Glutamatergic neuron (in vitro differentiated cells): Measurements from ENCODE around the gene PRDM10. TPM values are rescaled to one million over a fixed set of nuclear protein-coding genes. Genes with fewer than 3 reads are reported as not detected.

Experiments used
- DNase-seq: peaks from one replicate; pipeline ENCODE4 v3.0.0; 2022
- H3K27ac Mint-ChIP-seq: one replicate; pipeline ENCODE4 v1.8.0; 2020; ENCODE audit warnings: mild to moderate bottlenecking, mixed read lengths, inconsistent platforms; ENCODE audit not compliant: unreplicated experiment
- H3K27me3 Mint-ChIP-seq: one replicate; pipeline ENCODE4 v1.8.0; 2020; ENCODE audit warnings: mild to moderate bottlenecking, moderate library complexity, mixed read lengths, inconsistent platforms; ENCODE audit not compliant: unreplicated experiment
- H3K36me3 Mint-ChIP-seq: one replicate; pipeline ENCODE4 v1.8.0; 2020; ENCODE audit warnings: mild to moderate bottlenecking, mixed read lengths, inconsistent platforms; ENCODE audit not compliant: unreplicated experiment
- H3K4me1 Mint-ChIP-seq: one replicate; pipeline ENCODE4 v1.8.0; 2020; ENCODE audit warnings: mild to moderate bottlenecking, low read depth, mixed read lengths, inconsistent platforms; ENCODE audit not compliant: unreplicated experiment
- H3K4me3 Mint-ChIP-seq: one replicate; pipeline ENCODE4 v1.8.0; 2020; ENCODE audit warnings: mild to moderate bottlenecking, mixed read lengths, inconsistent platforms; ENCODE audit not compliant: unreplicated experiment
- H3K9me3 Mint-ChIP-seq: one replicate; pipeline ENCODE4 v1.8.0; 2020; ENCODE audit warnings: mild to moderate bottlenecking, moderate library complexity, mixed read lengths, inconsistent platforms; ENCODE audit not compliant: unreplicated experiment
- CTCF ChIP-seq: fragments of 200-600 bp; sonication (generic); IDR thresholded peaks from one replicate; pipeline ENCODE4 v1.5.0; 2021; ENCODE audit not compliant: partially characterized antibody, unreplicated experiment
- total RNA-seq: library from RNA; stranded (reverse); fragmentation: NEBNext Ultra II Directional; extraction: Animal tissue kit (Norgen Biotek cat#: 25700); gene quantifications from one replicate; pipeline ENCODE4 v1.2.1, GENCODE V29; 2021; ENCODE audit not compliant: unreplicated experiment

PRDM10 gene
- total RNA-seq, 1 donor from 2014 or later = 19.8 TPM

DNA sequence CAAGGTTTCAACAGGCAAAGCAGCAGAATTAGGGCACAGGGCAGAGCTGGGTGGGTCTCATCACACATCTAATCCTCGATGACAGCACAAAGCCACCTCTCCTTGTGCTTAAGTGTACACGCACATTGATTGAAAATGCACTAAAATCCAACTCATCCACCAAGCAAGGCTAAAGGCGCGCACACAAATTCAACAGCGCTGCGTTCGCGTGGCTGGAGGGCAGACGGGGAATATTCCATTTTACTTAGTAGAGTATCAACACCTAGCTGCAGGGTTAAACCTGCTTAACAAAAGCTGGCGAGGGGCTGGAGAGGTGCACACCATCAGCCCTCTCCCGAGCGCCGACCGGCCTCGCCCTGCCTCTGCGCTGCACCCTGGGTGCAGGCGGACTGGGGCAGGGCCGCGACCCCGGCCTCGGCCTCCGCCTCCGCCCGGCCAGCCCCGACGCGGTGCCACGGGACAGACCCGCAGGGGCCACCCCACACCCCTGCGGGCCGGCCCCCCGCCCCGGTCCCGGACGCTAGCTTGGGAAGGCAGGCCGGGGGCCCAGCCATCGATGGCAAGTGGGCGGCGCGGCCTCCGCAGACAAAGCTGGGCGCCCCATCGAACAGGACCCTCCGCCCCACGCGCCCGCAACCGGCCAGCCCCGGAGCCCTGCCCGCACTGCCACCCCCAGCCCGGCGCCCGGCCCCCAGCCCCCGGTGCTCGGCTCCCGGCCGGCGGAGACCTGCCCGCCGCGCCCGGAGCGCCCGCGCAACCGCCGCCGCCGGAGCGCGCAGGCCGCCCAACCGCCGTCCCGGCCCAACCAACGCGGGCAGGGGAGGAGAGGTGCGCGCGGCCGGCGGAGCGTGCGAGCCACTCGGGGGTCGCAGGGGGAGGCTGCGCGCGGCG, 929 bp downstream of the PRDM10 start:
- Mint-ChIP-seq H3K4me3 (peak overlapping the region; percentile 93), H3K9me3 (peaks cover 18% of the 10 kb centered on the region), H3K36me3 (peaks cover 7% of the 10 kb centered on the region), H3K27me3 (peaks cover 13% of the 10 kb centered on the region), H3K4me1 (no peaks in the 10 kb centered on the region), H3K27ac (peak overlapping the region; percentile 100)
- no peak for TF ChIP-seq CTCF
- peak; percentile 67 for DNase-seq

DNA sequence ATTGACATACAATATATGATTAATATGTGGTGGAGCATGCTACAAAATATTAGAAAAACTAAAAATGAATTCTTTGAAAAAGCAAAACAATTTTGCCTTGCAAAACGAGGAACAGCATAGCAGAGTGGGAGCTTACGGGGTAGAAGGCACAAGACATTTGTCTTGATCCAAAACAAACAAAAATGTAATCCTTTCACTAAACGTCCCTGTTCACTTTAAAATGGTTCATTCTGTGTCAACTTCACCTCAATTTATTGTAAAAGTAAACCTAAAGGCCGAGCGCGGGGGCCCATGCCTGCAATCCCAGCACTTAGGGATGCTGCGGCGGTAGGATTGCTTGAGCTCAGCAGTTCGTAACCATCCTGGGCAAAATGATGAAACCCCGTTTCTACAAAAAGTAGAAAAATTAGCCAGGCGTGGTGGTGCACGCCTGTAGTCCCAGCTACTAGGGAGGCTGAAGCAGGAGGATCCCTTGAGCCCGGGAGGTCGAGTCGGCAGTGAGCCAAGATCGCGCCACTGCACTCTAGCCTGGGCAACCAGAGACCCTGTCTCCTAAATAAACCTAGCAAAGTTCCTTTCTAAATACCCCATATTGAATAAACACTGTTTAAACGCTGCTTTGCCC, 2.0 kb downstream of the PRDM10 start:
- peaks cover 12% of the 10 kb centered on the region for H3K36me3 Mint-ChIP-seq
- H3K9me3 Mint-ChIP-seq = peaks cover 19% of the 10 kb centered on the region
- TF ChIP-seq CTCF = no peak
- peaks cover 13% of the 10 kb centered on the region for H3K27me3 Mint-ChIP-seq
- H3K4me3 Mint-ChIP-seq = peak overlapping the region; percentile 93
- no peaks in the 10 kb centered on the region for H3K4me1 Mint-ChIP-seq
- DNase-seq = no peak
- H3K27ac Mint-ChIP-seq = peak overlapping the region; percentile 100

GRCh38 chr11:129999407-129999806, 3.2 kb downstream of the PRDM10 start:
- no peak for TF ChIP-seq CTCF
- Mint-ChIP-seq H3K36me3 (peaks cover 12% of the 10 kb centered on the region), H3K27me3 (peaks cover 13% of the 10 kb centered on the region), H3K27ac (no peak overlapping the region), H3K9me3 (peaks cover 19% of the 10 kb centered on the region), H3K4me1 (no peaks in the 10 kb centered on the region), H3K4me3 (no peak overlapping the region)
- no peak for DNase-seq

DNA sequence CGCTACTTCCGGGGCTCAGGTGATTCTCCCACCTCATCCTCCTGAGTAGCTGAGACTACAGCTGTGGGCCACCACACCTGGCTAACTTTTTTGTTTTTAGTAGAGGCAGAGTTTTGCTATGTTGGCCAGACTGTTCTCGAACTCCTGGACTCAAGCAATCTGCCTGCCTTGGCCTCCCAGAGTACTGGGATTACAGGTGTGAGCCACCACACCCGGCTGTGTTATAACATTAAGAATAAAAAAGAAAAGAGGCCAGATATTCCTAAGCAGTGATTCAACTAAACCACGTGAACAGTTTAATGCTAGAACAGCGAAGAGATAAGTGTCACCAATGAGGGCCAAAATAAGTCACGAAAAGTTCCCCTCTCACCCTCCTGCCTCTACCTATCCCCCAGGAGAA, 3.7 kb downstream of the PRDM10 start:
- H3K27ac Mint-ChIP-seq = no peak overlapping the region
- peaks cover 19% of the 10 kb centered on the region for H3K9me3 Mint-ChIP-seq
- H3K36me3 Mint-ChIP-seq = peaks cover 12% of the 10 kb centered on the region
- no peak overlapping the region for H3K4me3 Mint-ChIP-seq
- DNase-seq = no peak
- peaks cover 13% of the 10 kb centered on the region for H3K27me3 Mint-ChIP-seq
- H3K4me1 Mint-ChIP-seq = no peaks in the 10 kb centered on the region
- TF ChIP-seq CTCF = no peak

- Mint-ChIP-seq H3K4me3 (no peak overlapping the region), H3K36me3 (peaks cover 12% of the 10 kb centered on the region), H3K4me1 (no peaks in the 10 kb centered on the region), H3K9me3 (peaks cover 14% of the 10 kb centered on the region), H3K27me3 (peaks cover 9% of the 10 kb centered on the region), H3K27ac (no peak overlapping the region)
- no peak for DNase-seq
- TF ChIP-seq CTCF = no peak
These were observed 4.5 kb downstream of the PRDM10 start for GRCh38 chr11:129998107-129998506.
